ENCODE measurements around the gene SLC35D1.

- TF ChIP-seq POLR2A (IDR thresholded peaks at IDR 0.05; ENCODE audit: low read depth, low read length) (no peak), MTA2 (IDR thresholded peaks at IDR 0.05; ENCODE audit: low read depth) (no peak), TAF1 (IDR thresholded peaks at IDR 0.05; ENCODE audit: borderline replicate concordance, low read depth, low read length) (no peak), EP300 (IDR thresholded peaks at IDR 0.05; ENCODE audit: borderline replicate concordance in 1 of 2, control insufficient read depth in 1 of 2, low read depth in 2 of 2, low read length in 2 of 2) (no peak), E2F8 (IDR thresholded peaks at IDR 0.05; ENCODE audit: low read depth, partially characterized antibody) (no peak), ELK1 (IDR thresholded peaks at IDR 0.05; ENCODE audit: low read depth, low read length) (no peak), ETV6 (conservative IDR thresholded peaks at IDR 0.05 in 1 of 2, IDR thresholded peaks at IDR 0.05 in 1 of 2; ENCODE audit: borderline replicate concordance in 1 of 2, low read depth in 1 of 2) (no peak), CTCF (IDR thresholded peaks at IDR 0.05 in 2 of 3, conservative IDR thresholded peaks at IDR 0.05 in 1 of 3; ENCODE audit: control insufficient read depth in 2 of 3, extremely low read depth in 1 of 3, insufficient read depth in 1 of 3, low read depth in 3 of 3, low read length in 3 of 3) (no peak), CEBPB (IDR thresholded peaks at IDR 0.05; ENCODE audit: borderline replicate concordance in 1 of 2, low read depth in 2 of 2, low read length in 2 of 2) (no peak), ZZZ3 (IDR thresholded peaks at IDR 0.05; ENCODE audit: control insufficient read depth, insufficient read length, low read depth) (no peak), RBBP5 (conservative IDR thresholded peaks at IDR 0.05) (no peak), MEF2A (IDR thresholded peaks at IDR 0.05; ENCODE audit: insufficient read depth, low read depth, low read length) (no peak), LARP7 (IDR thresholded peaks at IDR 0.05) (no peak), RAD51 (IDR thresholded peaks at IDR 0.05) (no peak)
Measured at GRCh38 chr1:67085326-67085725, 31.4 kb upstream of the SLC35D1 start.
